Gastrocnemius medialis (tissue), 4 donors: Measurements from ENCODE around the gene CPLANE2.

Experiments
- CTCF ChIP-seq, 5 experiments: fragments of 450-650 bp in 3 of 5; fragments of 200-600 bp in 2 of 5; sonication (generic) in 2 of 5; IDR thresholded peaks in 4 of 5; conservative IDR thresholded peaks in 1 of 5; 1 replicate in 4 of 5; 2 replicates in 1 of 5; pipeline ENCODE4 v1.5.1; 2016 to 2019; ENCODE audit warnings: antibody characterized with exemption in 5 of 5, mild to moderate bottlenecking in 3 of 5, moderate library complexity in 3 of 5
- POLR2A ChIP-seq, 2 donors: fragments of 450-650 bp; IDR thresholded peaks; one replicate each; pipeline ENCODE4 v1.6.1; 2017; ENCODE audit warnings: antibody characterized with exemption in 2 of 2, mild to moderate bottlenecking in 2 of 2, moderate library complexity in 2 of 2

GRCh38 chr1:16210581-16210980 lies 26.4 kb downstream of the CPLANE2 start:
- TF ChIP-seq CTCF (IDR thresholded peaks at IDR 0.05 in 4 of 5, conservative IDR thresholded peaks at IDR 0.05 in 1 of 5), result no peak
- TF ChIP-seq POLR2A (IDR thresholded peaks at IDR 0.05), result no peak
